Cerebellar cortex (tissue), 1 donor: ENCODE measurements around the gene GALE.
"Not testable (repeated sequence)": the region's sequence is repeated elsewhere in the genome, so short reads cannot be mapped to it uniquely, and the experiment has no call there.

Experiments
- DNase-seq: peaks from one replicate; pipeline ENCODE4 v3.0.0-alpha.2; 2015; ENCODE audit warnings: low spot score

Gene GALE

DNA sequence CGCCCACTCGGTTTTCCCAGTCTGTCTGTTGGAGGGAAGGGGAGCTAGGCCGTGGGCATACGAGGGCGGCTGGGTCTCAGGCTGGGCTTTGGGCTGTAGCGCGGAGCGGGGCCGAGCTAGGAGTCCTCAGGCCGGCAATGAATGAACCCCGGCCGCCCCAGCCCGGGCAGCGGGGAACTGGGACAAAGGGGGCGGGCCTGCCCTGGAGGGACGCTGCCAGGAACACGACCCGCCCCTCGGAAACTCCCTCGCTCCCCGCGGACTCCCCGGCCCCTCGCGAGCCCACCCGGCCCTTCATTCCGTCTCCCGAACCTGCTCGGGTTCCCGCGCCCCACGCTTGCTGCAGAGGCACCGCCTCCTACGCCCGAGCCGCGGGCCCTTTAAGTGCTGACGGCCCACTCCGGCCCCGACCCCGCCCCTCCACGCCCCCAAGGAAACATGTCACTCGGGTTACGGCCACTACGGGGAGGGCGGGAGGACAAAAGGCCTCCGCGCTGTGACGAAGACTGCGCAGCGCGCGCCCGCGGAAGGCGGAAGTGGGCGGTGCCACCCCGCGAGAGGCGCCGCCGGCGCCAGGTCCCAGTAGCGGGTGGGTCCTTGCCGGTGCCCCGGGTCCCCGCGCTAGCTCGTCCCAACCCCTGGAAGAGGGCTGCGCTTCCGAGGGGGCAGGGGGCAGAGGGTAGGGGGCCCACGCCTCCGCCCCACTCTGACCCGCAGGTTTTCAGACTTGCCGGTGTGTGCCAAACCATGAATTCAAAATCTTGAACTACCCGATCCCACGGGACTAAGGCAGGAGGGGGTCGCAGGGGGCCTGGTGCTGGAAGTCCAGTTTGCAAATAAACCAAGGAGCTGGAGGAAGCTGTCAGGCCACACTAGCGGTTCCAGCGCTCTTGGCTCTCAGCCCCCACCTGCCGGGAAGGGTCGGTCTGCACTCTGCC is at the start of gene GALE:
TSS of gene GALE (minus strand) at position 355 of the 938 bp plus-strand sequence. CDS start 1,747 bp downstream, outside the sequence.
- DNase-seq, result peak; percentile 95

DNA sequence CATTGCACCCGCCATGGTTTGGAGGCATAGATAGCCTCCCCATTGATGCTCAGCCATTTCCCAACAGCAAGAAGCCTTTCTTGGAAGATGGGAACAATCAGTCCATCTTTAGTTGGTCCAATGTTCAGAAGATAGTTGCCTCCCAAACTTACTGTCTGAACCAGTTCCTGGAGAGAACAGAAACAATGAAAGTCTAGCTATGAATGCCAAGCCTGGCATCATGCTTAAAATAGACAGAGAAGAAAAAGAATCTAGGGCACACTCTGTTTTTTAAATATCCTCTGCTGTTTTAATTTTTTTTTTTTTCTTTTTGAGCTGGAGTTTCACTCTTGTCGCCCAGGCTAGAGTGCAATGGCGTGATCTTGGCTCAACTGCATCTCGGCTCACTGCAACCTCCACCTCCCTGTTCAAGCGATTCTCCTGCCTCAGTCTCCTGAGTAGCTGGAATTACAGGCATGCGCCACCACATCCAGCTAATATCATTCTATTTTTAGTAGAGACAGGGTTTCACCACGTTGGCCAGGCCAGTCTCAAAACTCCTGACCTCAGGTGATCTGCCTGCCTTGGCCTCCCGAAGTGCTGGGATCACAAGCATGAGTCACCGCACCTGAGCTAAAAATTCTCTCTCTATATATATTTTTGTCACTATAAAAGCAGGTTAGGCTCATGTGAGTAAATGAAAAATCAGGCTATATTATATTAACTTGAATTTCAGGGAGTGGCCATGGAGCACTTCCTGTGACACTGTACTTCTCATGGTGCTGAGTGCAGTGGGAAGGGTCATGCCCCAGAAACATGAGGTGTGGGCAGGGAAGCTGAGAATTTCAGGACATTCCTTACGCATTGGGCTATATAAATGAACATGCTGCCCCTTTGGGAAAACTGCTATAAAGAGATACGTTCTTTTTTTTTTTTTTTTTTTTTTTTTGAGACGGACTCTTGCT is 48.4 kb upstream of the GALE start:
- no peak for DNase-seq

DNA sequence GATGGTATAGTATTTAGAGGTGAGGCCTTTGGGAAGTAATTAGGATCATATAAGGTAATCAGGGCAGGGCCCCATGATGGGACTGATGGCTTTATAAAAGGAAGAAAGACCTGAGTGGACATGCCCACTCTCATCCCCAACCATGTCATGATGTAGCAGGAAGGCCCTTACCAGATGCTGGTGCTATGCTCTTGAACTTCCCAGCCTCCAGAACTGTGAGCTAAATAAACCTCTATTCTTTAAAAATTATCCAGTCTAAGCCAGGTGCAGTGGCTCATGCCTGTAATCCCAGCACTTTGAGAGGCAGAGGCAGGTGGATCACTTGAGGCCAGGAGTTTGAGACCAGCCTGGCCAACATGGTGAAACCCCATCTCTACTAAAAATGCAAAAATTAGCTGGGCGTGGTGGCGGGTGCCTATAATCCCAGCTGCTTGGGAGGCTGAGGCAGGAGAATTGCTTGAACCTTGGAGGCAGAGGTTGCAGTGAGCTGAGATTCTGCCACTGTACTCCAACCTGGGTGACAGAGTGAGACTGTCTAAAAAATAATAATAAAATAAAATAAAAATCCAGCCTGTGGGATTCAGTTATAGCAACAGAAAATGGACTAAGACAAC is 47.0 kb upstream of the GALE start:
- not testable (repeated sequence) for DNase-seq

DNA sequence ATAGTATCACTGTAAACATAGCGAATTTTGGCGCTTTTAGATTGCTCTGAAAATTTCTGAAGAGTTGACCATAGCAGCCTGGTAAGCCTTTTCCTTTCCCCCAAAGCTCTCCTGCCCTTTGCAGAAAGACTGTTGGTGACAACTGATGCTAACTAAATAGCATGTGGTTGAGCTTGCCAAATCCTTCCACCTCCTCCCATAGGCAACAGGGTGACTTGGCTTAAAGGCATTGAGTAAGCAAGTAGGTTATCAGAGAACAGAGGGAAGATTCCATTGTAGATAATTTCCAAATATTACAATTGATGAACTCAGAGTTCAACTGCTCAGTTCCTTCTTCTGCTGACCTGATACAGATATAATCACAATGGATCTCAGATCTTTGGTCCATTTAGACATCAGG is 44.6 kb upstream of the GALE start:
- no peak for DNase-seq

DNA sequence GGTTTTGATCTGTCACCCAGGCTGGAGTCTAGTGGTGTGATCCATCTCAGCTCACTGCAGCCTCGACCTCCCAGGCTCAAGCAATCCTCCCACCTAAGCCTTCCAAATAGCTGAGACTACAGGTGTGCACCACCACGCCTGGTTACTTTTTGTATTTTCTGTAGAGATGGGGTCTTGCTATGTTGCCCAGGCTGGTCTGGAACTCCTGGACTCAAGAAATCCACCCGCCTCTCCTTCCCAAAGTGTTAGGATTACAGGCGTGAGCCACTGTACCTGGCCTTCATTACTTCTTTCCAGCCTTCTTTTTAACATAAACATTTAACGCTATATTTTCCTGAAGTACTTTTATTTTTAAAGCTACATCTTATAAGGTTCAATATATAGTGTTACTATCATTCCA is 43.1 kb upstream of the GALE start:
- DNase-seq, result no peak

DNA sequence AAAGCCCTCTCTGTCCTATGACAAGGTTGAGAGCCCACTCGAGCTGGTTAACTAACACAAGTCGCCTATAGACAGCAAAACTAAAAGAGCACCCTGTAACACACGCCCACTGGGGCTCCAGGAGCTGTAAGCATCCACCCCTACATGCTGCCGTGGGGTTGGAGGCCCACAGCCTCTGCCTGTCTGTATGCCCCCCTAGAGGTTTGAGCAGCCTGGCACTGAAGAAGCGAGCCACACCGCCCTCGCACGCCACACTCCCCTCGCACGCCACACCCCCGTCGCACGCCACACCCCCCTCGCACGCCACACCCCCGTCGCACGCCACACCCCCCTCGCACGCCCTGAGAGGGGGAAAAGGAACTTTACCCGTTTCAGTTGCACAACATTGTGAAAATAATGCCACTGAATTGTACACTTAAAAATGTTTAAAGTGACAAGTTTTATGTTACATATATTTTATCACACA is 37.9 kb upstream of the GALE start:
- DNase-seq, result no peak

DNA sequence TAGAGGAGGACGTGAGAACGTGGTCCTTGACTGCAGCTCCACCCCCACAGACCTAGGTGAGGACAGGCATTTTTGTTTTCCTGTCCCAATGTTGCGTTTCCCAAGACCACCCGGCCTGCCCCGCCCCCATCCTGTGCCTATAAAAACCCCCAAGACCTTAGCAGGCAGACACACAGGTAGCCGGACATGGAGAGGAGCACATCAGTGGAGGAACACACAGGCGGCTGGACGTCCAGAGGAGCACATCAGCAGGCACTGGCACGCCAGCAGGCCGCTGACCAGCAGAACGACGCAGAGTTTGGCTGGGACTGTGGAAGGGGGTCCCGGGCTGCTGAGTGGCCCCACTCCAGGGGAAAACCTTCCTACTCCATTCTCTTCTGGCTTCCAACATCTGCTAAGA is 37.4 kb upstream of the GALE start:
- no peak for DNase-seq

DNA sequence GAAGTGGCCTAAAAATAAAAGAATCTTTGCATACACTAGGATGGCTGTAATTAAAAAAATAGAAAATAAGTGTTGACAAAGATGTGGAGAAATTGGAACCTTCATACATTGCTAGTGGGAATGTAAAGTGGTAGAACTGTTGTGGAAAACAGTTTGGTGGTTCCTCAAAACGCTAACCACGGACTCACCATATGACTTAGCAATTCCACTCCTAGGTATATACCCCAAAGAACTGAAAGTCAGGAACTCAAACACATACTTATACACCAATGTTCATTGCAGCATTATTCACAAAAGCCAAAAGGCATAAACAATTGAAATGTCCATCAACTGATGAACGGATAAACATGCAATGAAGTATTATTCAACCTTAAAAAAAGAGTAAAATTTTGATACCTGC is 35.5 kb upstream of the GALE start:
- no peak for DNase-seq

DNA sequence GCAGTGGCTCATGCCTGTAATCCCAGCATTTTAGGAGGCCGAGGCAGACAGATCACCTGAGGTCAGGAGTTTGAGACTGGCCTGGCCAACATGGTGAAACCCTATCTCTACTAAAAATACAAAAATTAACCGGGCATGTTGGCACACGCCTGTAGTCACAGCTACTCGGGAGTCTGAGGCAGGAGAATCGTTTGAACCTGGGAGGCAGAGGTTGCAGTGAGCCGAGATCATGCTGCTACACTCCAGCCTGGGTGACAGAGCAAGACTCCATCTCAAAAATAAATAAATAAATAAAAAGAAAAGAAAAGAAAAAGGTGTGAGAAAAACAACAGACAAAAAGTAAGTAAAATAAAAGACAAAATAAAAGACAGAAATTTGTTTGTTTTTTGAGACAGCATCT is 33.6 kb upstream of the GALE start:
- not testable (repeated sequence) for DNase-seq

DNA sequence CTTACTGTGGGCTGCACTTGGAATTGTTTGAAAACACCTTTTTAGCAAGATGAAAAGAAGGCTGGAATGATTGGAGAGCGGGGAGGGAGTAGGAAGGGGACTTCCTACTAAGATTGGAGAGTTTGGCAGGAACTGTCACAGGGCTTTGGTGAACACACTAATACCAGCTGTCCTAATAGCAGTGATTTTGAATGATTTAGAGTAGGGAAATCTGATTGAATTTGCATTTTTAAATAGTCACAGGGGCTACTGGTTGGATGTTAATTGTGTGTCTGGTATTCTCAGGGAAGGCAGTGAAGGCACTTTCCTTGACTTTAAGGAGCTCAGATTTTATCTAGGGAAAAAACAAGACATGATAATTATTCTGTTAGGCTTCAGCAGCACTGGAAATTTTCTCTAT is 27.2 kb upstream of the GALE start:
- DNase-seq, result no peak

DNA sequence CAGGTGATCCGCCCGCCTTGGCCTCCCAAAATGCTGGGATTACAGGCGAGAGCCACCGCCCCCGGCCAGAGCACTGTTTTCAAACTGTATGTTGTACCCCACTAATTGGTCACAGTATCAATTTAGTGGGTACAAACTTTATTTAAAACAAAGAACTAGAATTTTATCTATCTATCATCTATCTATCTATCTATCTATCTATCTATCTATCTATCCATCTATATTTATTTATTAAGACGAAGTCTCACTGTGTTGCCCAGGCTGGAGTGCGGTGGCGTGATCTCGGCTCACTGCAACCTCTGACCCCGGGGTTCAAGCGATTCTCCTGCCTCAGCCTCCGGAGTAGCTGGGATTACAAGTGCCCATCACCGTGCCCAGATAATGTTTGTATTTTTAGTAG is 26.0 kb upstream of the GALE start:
- not testable (repeated sequence) for DNase-seq

DNA sequence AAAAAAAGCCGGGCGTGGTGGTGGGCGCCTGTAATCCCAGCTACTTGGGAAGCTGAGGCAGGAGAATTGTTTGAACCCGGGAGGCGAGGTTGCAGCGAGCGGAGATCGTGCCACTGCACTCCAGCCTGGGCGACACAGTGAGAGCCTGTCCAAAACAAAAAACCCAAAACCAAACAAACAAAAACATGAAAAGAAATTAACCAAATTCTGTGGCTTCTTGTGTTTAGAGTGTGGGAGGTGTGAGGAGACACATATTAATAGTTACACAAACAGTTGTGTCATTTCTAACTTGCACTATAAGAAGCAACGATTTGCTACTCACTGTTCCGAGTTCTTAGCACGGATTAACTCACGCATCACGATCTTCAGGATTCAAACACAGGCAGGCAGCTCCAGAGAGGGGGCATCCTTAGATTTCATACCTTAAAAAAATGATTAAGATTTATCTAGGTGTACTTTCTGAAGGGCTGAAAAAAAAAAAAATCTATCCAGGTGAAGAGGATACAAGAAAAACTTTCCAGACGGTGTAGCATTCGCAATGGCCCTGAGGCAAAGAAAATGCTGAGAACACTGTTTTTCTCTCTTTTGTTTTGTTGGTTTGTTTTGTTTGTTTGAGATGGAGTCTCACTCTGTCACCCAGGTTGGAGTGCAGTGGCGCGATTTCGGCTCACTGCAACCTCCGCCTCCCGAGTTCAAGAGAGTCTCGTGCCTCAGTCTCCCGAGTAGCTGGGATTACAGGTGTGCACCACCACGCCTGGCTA is 25.4 kb upstream of the GALE start:
- DNase-seq, result peak; percentile 24

DNA sequence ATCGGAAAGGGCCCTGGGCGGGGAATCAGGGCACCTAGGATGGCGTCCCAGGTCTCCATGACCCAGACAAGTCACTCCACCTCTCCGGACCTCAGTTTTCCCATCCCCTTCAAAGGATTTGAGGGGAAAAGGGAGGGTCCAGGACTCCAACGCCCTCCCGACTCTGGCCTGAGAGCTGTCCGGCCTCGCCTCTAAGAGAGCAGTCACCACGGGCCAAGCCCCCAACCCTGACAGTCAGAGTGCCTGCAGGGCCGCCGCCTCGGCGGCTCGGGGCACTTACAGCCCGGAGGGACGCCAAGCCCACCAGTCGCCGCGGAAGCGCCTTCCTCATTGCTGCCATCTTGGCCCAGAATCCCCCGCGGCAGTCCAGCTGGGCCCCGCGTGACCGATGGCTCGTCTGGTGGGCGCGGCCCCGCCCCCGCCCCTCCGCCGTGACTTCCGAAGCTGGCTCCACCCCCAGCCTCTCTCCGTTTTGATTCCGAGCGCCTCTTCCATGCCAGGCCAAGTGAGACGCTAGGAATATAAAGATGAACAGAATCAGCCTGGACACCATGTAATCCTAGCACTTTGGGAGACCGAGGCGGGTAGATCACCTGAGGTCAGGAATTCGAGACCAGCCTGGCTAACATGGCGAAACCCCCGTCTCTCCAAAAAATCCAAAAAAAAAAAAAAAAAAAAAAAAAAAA is 24.7 kb upstream of the GALE start, which contains the start of gene HMGCL:
TSS of gene HMGCL (minus strand) at position 354 of the 686 bp plus-strand sequence. CDS start at position 340, 14 bp downstream.
- peak; percentile 90 for DNase-seq

DNA sequence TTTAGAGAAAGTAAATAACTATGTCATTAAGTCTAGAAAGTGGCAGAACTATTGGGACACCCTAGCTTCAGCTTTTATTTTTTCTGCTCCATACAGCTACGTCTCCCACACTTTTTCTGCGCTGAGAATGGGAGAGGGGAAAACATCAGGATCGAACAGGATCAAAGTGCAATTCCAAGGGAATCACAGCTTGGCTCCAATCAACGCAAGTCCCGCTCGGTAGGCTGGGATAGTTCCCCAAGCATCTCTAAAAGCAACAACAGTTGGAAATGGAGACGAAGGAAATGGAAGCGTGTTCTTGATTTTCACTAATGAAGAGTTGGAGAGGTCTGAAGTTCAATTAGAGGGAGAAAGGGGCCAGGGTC is 24.1 kb upstream of the GALE start:
- DNase-seq, result no peak

DNA sequence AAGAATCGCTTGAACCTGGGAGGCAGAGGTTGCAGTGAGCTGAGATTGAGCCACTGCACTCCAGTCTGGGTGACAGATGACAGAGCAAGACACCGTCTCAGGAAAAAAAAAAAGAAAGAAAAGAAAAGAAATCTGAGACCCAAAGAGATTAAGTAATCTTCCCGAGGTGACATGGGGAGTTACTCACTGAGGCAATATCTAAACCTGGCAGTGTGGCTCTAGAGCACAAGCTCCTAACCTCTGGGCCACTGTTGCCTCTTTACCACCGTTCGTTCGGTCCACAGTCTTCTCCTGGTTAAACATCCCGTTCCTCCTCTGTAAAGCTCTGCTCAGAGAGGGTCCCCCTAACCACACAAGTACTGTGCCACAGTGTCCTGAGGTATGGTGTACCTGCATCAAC is 23.2 kb upstream of the GALE start:
- no peak for DNase-seq

DNA sequence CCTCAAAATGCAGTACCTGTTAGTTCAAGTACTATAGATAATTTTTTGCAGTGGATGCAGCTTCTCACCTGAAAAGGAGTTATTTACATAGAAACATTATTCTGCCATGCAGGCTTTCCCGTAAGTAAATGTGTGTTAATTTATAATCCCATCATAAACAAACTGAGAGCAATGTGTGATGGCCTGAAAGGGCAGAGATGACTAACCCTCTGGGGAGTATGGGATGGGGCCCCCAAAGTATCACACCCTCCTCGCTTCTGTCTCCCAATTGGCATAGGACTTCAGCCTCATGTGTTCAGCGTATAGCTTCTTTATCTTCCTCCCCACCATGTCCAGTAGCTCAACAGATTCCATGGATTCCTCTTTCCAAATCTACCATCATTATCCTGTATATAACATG is 17.1 kb upstream of the GALE start:
- no peak for DNase-seq

DNA sequence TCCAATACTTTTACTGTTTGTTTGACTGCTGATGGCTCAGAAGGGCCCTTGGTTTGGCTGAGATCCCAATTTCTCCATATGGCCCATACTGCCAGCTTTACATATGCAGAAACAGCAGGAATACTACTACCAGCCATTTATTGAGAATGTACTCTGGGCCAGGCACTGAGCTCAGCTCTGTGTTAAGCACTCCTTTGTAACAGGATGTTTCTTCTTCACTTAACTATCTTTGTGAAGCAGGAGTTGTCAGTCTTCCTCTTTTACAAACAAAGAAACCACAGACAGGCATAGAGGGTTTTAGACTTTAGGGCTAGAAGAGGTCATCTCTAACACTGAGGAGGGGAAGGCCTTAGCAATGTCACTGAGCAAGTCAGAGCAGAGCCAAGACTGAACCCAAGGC is 16.4 kb upstream of the GALE start:
- DNase-seq, result no peak

DNA sequence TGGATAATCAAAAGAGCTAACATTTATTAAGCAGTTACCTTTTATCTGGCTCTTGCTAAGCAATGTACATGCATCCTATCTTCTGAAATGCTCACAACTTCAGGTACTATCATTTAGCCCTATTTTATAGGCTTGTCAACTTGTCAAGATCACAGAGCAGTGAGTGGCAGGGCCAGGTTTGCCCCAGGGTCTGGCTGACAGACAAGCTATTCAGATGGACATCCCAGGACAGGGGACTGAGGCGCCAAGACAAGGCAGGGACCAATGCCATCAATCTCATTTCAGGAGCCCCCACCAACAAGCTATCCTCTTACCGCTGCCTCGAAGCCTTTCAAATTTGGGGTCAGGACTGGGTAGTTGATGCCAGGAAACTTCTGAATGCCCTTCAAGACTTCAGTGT is 15.8 kb upstream of the GALE start:
- DNase-seq, result no peak

DNA sequence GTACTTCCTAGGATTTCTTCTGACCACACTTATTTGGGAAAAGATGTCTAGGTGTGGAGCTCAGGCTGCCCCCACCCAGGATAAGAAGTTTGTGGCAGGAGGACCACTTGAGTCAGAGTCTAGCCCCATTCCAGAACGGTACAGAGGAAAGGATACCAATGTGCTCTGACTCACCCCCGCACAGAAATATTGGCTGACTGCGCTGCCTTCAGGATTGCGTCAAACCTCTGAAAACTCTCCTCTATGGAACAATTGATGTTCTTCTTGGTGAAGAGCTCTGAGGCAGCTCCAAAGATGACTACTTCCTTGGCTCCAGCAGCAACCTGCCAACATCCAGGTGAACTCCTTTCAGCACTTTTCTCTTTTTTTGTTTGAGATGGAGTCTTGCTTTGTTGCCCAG is 13.5 kb upstream of the GALE start:
- no peak for DNase-seq

DNA sequence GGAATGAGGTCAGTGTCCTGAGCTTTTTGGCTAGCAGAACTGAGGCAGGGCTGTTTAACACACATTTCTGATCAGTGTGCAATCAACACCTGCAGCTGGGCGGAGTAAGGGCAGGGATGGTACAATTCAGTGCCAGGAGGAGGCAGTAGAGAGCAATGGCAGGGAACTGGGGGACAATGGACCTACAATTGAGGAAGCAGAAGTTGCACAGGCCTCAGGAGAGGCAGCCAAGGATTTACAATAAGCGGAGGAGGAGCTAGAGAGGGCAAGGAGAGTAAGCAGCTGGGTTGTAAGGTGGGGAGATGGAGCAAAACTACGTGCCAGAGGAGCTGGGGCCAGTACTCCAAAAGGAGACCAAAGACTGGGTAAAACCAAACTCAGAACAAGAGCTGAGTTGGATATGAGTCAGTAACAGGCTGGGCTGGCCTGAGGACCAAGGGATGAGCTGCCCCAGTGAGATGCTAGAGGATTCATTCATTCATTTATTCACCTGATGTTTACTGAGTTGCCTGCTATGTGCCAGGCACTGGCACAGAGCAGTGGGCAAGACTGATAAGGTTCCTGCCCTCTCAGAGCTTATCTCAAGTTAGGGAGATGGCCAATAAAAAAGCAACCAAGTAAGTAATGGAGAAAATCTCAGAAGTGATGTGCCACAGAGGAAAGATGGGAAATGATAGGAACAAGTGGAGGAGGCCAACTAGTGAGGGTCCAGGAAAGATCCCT is 10.4 kb upstream of the GALE start:
- peak; percentile 38 for DNase-seq
